Measurements from ENCODE around the gene MGLL. TPM values are rescaled to one million over a fixed set of nuclear protein-coding genes. Genes with fewer than 3 reads are reported as not detected.

The MGLL gene
- total RNA-seq, 1 experiment from 2014 or later = 2.1 TPM

DNA sequence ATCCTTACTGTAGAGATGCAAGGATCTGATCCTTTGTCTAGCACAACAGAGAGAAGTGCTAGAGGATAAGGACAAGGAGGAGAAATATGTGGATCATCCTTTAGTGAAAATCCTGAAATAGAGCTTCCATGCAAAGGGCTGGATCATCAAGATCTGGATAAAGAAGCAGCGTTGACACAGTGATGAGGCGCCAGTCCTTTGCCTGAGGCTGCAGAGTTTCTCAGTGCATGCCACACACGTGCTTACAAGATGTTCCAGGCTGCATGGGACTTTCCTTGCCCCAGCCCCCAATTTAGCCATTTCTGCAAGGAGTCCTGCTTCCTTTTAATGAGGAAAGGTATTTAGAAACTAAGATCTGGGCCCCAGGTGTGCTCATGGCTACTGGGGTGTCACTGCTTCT is 156.7 kb downstream of the MGLL start:
- ATAC-seq = no peak

DNA sequence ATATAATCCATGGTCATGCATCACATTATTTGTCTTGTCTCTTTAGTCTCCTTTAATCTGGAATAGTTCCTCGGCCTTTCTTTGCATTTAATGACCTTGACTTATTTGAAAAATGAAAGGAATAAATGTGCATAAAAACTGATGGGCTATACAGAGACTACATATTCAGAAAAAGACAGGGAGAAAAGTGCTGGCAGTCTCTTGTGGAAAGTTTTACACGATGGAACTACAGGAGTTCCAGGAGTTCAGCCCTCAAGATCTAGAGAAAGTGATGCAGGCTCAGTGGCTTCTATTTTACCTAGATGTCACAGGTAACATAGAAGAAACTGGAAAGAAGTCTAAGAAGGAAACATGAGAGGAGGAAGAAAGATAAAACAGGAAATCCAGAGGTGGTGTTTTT is 157.2 kb downstream of the MGLL start:
- intact Hi-C loops (cut with micrococcal nuclease; ENCODE audit: unreplicated experiment) (no loop called here), in situ Hi-C loops (cut with HindIII; ENCODE audit: low pct_unique_long_range_greater_than_20kb, low sequenced_read_pairs) (no loop called here)
- Histone ChIP-seq H3K4me3 (ENCODE audit: low read depth in 2 of 2, low read length in 2 of 2) (no peak overlapping the region), H3K36me3 (ENCODE audit: control insufficient read depth, insufficient read depth, low read length) (no peaks in the 10 kb centered on the region), H3K27ac (ENCODE audit: low read length) (no peak overlapping the region), H3K27me3 (ENCODE audit: control insufficient read depth, insufficient read depth, low read length) (no peaks in the 10 kb centered on the region), H3K9me3 (ENCODE audit: control insufficient read depth, insufficient read depth, low read depth, low read length) (no peaks in the 10 kb centered on the region), H3K4me1 (ENCODE audit: control insufficient read depth, insufficient read depth, low read length) (no peaks in the 10 kb centered on the region)
- BruUV-seq (replicated peaks) = no TSS peak
- ATAC-seq (no peak), DNase-seq (ENCODE audit: low read depth, low spot score) (no peak)
- ChIA-PET POLR2A (no interaction called here), CTCF (no interaction called here)
- TF ChIP-seq, protein P1, sequence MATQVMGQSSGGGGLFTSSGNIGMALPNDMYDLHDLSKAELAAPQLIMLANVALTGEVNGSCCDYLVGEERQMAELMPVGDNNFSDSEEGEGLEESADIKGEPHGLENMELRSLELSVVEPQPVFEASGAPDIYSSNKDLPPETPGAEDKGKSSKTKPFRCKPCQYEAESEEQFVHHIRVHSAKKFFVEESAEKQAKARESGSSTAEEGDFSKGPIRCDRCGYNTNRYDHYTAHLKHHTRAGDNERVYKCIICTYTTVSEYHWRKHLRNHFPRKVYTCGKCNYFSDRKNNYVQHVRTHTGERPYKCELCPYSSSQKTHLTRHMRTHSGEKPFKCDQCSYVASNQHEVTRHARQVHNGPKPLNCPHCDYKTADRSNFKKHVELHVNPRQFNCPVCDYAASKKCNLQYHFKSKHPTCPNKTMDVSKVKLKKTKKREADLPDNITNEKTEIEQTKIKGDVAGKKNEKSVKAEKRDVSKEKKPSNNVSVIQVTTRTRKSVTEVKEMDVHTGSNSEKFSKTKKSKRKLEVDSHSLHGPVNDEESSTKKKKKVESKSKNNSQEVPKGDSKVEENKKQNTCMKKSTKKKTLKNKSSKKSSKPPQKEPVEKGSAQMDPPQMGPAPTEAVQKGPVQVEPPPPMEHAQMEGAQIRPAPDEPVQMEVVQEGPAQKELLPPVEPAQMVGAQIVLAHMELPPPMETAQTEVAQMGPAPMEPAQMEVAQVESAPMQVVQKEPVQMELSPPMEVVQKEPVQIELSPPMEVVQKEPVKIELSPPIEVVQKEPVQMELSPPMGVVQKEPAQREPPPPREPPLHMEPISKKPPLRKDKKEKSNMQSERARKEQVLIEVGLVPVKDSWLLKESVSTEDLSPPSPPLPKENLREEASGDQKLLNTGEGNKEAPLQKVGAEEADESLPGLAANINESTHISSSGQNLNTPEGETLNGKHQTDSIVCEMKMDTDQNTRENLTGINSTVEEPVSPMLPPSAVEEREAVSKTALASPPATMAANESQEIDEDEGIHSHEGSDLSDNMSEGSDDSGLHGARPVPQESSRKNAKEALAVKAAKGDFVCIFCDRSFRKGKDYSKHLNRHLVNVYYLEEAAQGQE (IDR thresholded peaks at IDR 0.05; ENCODE audit: insufficient read depth in 1 of 2, low read depth in 2 of 2, low read length in 1 of 2) = no peak
- TF ChIP-seq TCF7L2 (IDR thresholded peaks at IDR 0.05; ENCODE audit: low read depth, low read length) (no peak), POLR2AphosphoS5 (IDR thresholded peaks at IDR 0.05; ENCODE audit: low read depth, low read length) (no peak), SIN3A (IDR thresholded peaks at IDR 0.05; ENCODE audit: borderline replicate concordance, insufficient read depth, low read depth, low read length) (no peak)
- TF ChIP-seq, protein P2, sequence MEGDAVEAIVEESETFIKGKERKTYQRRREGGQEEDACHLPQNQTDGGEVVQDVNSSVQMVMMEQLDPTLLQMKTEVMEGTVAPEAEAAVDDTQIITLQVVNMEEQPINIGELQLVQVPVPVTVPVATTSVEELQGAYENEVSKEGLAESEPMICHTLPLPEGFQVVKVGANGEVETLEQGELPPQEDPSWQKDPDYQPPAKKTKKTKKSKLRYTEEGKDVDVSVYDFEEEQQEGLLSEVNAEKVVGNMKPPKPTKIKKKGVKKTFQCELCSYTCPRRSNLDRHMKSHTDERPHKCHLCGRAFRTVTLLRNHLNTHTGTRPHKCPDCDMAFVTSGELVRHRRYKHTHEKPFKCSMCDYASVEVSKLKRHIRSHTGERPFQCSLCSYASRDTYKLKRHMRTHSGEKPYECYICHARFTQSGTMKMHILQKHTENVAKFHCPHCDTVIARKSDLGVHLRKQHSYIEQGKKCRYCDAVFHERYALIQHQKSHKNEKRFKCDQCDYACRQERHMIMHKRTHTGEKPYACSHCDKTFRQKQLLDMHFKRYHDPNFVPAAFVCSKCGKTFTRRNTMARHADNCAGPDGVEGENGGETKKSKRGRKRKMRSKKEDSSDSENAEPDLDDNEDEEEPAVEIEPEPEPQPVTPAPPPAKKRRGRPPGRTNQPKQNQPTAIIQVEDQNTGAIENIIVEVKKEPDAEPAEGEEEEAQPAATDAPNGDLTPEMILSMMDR (IDR thresholded peaks at IDR 0.05) = no peak

More for the DNA sequence above, 156.7 kb downstream of the MGLL start:
- ChIA-PET CTCF (no interaction called here), POLR2A (no interaction called here)
- TF ChIP-seq POLR2AphosphoS5 (IDR thresholded peaks at IDR 0.05; ENCODE audit: low read depth, low read length) = no peak
- TF ChIP-seq, protein P1 (IDR thresholded peaks at IDR 0.05; ENCODE audit: insufficient read depth in 1 of 2, low read depth in 2 of 2, low read length in 1 of 2) = no peak
- TF ChIP-seq SIN3A (IDR thresholded peaks at IDR 0.05; ENCODE audit: borderline replicate concordance, insufficient read depth, low read depth, low read length) = no peak
- TF ChIP-seq TCF7L2 (IDR thresholded peaks at IDR 0.05; ENCODE audit: low read depth, low read length) = no peak
- TF ChIP-seq, protein P2 (IDR thresholded peaks at IDR 0.05) = no peak
- BruUV-seq (replicated peaks) = no TSS peak
- in situ Hi-C loops (cut with HindIII; ENCODE audit: low pct_unique_long_range_greater_than_20kb, low sequenced_read_pairs) = no loop called here
- no peak overlapping the region for H3K4me3 ChIP-seq (ENCODE audit: low read depth in 2 of 2, low read length in 2 of 2)
- H3K27me3 ChIP-seq (ENCODE audit: control insufficient read depth, insufficient read depth, low read length) = no peaks in the 10 kb centered on the region
- H3K9me3 ChIP-seq (ENCODE audit: control insufficient read depth, insufficient read depth, low read depth, low read length) = no peaks in the 10 kb centered on the region
- no peaks in the 10 kb centered on the region for H3K4me1 ChIP-seq (ENCODE audit: control insufficient read depth, insufficient read depth, low read length)
- DNase-seq (ENCODE audit: low read depth, low spot score) = no peak
- H3K27ac ChIP-seq (ENCODE audit: low read length) = no peak overlapping the region
- intact Hi-C loops (cut with micrococcal nuclease; ENCODE audit: unreplicated experiment) = no loop called here
- H3K36me3 ChIP-seq (ENCODE audit: control insufficient read depth, insufficient read depth, low read length) = no peaks in the 10 kb centered on the region
